ENCODE measurements around the gene CLASP1.

GRCh38 chr2:121686902-121687301, 37.6 kb upstream of the CLASP1 start:
- TF ChIP-seq POLR2A (IDR thresholded peaks at IDR 0.05; ENCODE audit: low read depth, low read length) (no peak), POLR2AphosphoS5 (IDR thresholded peaks at IDR 0.05; ENCODE audit: low read depth, low read length) (no peak), TAF1 (IDR thresholded peaks at IDR 0.05; ENCODE audit: low read depth, low read length) (no peak), SPI1 (IDR thresholded peaks at IDR 0.05; ENCODE audit: low read depth, low read length) (no peak)

All from GM12891 (cell line).